ENCODE measurements around the gene DLEC1. TPM values are rescaled to one million over a fixed set of nuclear protein-coding genes. Genes with fewer than 3 reads are reported as not detected.
"Not testable (repeated sequence)": the region's sequence is repeated elsewhere in the genome, so short reads cannot be mapped to it uniquely, and the experiment has no call there.

DLEC1 gene
- total RNA-seq, 1 donor from 2014 or later: 0.08 TPM

DNA sequence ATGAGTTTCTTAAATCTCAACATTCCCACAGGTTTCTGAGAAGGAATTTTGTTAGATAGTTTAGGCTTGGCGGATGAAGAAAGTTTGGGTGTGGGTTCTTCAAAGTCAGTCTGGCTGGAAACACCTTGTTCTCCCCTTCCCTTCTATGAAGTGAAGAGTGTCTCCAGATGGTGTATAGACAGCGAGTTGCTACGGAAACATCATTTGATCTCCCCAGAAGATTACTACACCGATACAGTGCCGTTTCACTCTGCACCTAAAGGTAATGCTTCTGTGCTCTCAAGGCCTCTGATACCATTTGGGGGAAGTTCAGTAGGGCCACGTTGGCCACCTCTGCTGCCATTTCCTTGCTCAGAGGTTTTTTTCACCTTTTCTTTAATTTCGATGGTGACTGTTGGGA is 20.6 kb downstream of the DLEC1 start:
- ATAC-seq: no peak
- intact Hi-C loops (cut with DNase I): no loop called here

GRCh38 chr3:38062809-38063208 is 23.8 kb downstream of the DLEC1 start:
- no peak for DNase-seq (ENCODE audit: missing footprints)
- intact Hi-C loops (cut with DNase I): no loop called here
- ATAC-seq: no peak

More for the DNA sequence above, 20.6 kb downstream of the DLEC1 start:
- DNase-seq (ENCODE audit: missing footprints): no peak

- DNase-seq (ENCODE audit: missing footprints); ATAC-seq; intact Hi-C loops (cut with DNase I): not testable (repeated sequence)
These were observed 25.4 kb downstream of the DLEC1 start for GRCh38 chr3:38064453-38064852.

- DNase-seq (ENCODE audit: missing footprints) (no peak), ATAC-seq (no peak)
- intact Hi-C loops (cut with DNase I): no loop called here
These were observed 28.7 kb downstream of the DLEC1 start for GRCh38 chr3:38067508-38068233.

DNA sequence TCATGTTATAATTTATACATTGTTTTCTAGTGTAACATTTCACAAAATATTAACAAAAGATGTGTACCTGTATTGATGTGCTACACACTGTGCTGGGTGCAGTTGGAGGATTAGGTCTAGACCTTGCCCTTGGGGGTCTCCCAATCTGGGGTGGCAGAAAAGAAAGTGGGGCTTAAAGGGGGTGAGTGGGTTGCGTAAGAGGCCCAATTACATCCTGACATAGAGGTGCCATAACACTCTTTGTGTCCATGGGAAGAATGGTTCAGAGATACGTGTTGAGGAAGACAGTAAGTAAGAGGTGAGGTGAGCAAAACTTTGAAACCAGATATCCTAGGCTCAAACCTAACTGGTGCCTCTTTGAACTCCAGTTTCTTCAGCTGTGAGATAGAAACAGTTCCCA is 31.0 kb downstream of the DLEC1 start:
- no peak for DNase-seq (ENCODE audit: missing footprints)
- intact Hi-C loops (cut with DNase I): no loop called here
- ATAC-seq: no peak

GRCh38 chr3:38077073-38077472 is 38.1 kb downstream of the DLEC1 start:
- ATAC-seq; DNase-seq (ENCODE audit: missing footprints); intact Hi-C loops (cut with DNase I): not testable (repeated sequence)

DNA sequence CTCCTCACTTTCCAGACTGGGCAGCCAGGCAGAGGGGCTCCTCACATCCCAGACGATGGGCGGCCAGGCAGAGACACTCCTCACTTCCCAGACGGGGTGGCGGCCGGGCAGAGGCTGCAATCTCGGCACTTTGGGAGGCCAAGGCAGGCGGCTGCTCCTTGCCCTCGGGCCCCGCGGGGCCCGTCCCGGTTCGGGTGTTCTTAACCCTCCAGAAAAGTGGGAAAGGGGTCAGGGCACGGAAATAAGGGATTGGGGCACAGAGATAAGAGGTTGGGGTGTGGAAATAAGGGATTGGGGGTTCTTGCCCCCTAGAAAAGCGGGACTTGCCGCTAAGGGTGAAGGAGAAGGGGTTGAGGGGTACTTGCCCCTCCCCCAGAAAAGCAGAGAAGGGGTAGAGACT is 43.3 kb downstream of the DLEC1 start:
- ATAC-seq; DNase-seq (ENCODE audit: missing footprints); intact Hi-C loops (cut with DNase I): not testable (repeated sequence)

DNA sequence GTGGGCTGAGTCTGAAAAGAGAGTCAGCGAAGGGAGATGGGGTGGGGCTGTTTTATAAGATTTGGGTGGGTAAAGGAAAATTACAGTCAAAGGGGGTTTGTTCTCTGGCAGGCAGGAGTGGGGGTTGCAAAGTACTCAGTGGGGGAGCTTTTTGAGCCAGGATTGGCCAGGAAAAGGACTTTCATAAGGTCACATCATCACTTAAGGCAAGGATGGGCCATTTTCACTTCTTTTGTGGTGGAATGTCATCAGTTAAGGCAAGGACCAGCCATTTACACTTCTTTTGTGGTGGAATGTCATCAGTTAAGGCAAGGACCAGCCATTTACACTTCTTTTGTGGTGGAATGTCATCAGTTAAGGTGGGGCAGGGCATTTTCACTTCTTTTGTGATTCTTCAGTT is 44.2 kb downstream of the DLEC1 start:
- intact Hi-C loops (cut with DNase I); ATAC-seq; DNase-seq (ENCODE audit: missing footprints): not testable (repeated sequence)

DNA sequence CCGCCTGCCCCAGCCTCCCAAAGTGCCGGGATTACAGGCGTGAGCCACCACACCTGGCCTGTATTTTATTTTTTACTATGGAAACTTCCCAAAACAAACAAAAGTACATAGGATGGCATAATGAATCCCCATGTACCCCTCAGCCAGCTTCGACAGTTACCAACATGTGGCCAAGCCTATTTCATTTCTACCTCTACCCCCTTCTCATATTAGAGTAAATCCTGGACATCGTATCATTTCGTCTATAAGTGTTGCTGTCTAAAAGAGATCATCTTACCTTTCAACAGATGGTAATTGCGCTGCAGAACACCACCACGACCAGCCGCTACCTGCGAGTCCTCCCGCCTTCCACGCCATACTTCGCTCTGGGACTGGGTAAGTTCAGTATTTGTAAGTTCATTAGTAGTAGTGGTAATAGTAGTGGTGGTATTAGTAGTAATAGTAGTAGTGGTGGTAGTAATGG is 44.9 kb downstream of the DLEC1 start:
- intact Hi-C loops (cut with DNase I): no loop called here
- ATAC-seq (no peak), DNase-seq (ENCODE audit: missing footprints) (no peak)

- peak; percentile 63 for ATAC-seq
- DNase-seq (ENCODE audit: missing footprints): no peak
- intact Hi-C loops (cut with DNase I): no loop called here
These were observed 45.6 kb downstream of the DLEC1 start for GRCh38 chr3:38084334-38085310.

DNA sequence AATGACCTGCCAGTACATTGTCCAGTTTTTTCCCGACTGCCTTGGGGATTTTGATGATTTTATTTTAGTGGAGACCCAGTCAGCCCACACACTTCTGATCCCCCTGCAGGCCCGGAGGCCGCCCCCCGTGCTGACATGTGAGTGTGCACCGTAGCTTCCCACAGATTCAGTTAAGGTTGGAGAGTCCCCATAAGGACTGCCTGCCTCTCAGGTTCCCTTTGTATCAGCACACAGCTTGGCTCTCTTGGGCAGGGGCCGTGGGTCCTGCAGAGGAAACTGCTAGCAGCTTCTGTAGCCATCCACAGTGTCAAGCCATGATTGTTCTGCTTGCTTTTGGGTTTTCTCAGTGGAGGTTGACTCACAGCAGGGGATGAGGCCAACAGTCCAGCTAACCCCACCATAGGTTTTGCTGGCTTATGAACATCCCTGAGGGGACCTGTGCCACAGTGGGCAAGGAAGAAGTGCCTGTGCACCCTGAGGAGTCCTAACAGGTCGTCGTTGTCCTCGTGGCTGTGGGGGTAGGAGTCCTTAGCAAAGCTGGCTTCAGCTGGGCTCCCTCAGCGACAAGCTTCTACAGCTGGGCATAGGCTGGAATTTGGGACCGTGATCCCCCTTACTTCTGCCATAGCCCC is 46.4 kb downstream of the DLEC1 start:
- DNase-seq (ENCODE audit: missing footprints) (no peak), ATAC-seq (no peak)
- intact Hi-C loops (cut with DNase I): no loop called here

DNA sequence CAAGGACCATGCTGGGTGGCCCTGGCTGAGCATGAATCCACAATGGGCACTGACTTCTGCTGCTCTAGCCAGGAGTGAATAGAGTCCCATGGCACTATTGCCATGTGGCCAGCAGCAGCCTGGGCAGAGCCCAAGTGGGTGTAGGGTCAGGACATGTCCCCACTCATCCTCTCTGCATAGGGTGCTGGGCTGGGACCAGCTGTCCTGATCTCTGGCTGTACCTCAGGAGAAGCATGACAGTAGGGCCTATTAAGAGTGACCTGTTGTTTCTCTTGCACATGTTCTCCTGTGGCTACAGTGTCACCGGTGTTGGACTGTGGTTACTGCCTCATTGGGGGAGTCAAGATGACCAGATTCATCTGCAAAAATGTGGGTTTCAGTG is 46.9 kb downstream of the DLEC1 start:
- DNase-seq (ENCODE audit: missing footprints): no peak
- peak; percentile 71 for ATAC-seq

GRCh38 chr3:38086496-38086895 is 47.5 kb downstream of the DLEC1 start:
- no peak for ATAC-seq
- intact Hi-C loops (cut with DNase I): no loop called here
- DNase-seq (ENCODE audit: missing footprints): no peak

More for the DNA sequence above, 46.9 kb downstream of the DLEC1 start:
- intact Hi-C loops (cut with DNase I): no loop called here

DNA sequence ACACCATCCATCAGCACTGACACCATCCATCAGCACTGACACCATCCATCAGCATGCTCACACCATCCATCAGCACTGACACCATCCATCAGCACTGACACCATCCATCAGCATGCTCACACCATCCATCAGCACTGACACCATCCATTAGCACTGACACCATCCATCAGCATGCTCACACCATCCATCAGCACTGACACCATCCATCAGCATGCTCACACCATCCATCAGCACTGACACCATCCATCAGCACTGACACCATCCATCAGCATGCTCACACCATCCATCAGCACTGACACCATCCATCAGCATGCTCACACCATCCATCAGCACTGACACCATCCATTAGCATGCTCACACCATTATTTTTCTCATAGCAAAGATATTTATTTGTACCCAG is 48.3 kb downstream of the DLEC1 start:
- intact Hi-C loops (cut with DNase I); DNase-seq (ENCODE audit: missing footprints); ATAC-seq: not testable (repeated sequence)

GRCh38 chr3:38088126-38089078 is 49.4 kb downstream of the DLEC1 start:
- no peak for ATAC-seq
- DNase-seq (ENCODE audit: missing footprints): no peak
- intact Hi-C loops (cut with DNase I): no loop called here

DNA sequence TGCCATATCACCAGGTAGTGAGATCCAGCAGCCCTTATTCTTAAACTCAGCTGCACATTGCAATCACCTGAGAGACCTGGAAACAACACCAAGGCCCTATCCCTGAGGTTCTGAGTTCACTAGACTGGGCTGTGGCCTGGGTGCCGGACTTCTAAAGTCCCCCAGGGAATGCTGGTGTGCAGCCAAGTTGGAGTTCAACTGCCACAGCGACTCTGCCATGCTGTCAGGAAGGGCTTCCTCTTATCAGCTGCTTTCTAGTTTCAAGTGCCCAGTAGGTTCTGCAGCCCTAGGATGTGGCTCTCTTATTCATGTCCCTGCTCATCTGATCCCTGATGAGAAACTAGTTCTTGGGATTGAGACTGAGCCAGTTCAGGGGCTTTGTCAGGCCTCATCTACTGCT is 50.2 kb downstream of the DLEC1 start:
- intact Hi-C loops (cut with DNase I): no loop called here
- ATAC-seq: peak; percentile 41
- no peak for DNase-seq (ENCODE audit: missing footprints)

GRCh38 chr3:38090453-38090852 is 51.4 kb downstream of the DLEC1 start:
- ATAC-seq (no peak), DNase-seq (ENCODE audit: missing footprints) (no peak)
- intact Hi-C loops (cut with DNase I): no loop called here

DNA sequence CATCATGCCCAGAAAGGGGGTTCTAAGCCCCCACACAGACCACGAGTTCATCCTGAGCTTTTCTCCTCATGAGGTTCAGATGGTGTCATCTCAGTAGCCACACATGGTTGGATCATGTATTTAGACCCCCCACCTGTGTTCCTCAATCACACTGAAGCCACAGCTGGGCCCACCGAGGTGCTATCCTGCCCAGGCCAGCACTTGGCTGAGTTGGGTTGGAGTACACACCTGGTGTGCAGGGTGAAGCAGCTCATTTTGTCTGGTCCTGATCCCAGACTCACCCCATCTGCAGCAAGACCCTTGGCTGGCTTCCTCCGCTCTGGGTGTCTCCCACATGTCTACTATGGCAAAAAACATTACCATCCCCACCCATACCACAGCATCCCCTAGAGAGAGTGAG is 56.0 kb downstream of the DLEC1 start:
- intact Hi-C loops (cut with DNase I): no loop called here
- peak; percentile 68 for DNase-seq (ENCODE audit: missing footprints)
- ATAC-seq: no peak

Data from Right ventricle myocardium inferior (tissue), 1 donor.